Liver (tissue), 3 donors: ENCODE measurements around the gene CSTPP1.

ENCODE experiments used
- CTCF ChIP-seq: fragments of 150-350 bp; IDR thresholded peaks from 2 replicates; pipeline ENCODE4 v1.5.1; 2017; ENCODE audit warnings: improper control_type of control experiment, low read depth, low read length; ENCODE audit not compliant: missing input control
- EGR1 ChIP-seq, 2 donors: IDR thresholded peaks; 2 replicates each; pipeline ENCODE4 v1.6.1; 2016 to 2018; ENCODE audit warnings: antibody characterized with exemption in 2 of 2, low read depth in 2 of 2
- FOXA1 ChIP-seq: IDR thresholded peaks from 2 replicates; pipeline ENCODE4 v1.6.1; 2016; ENCODE audit warnings: antibody characterized with exemption
- GABPA ChIP-seq, 2 donors: IDR thresholded peaks in 1 of 2; conservative IDR thresholded peaks in 1 of 2; 2 replicates each; pipeline ENCODE4 v1.6.1; 2016; ENCODE audit warnings: antibody characterized with exemption in 2 of 2, mild to moderate bottlenecking in 1 of 2, moderate library complexity in 1 of 2
- JUND ChIP-seq, 2 donors: IDR thresholded peaks; 2 replicates each; pipeline ENCODE4 v1.6.1; 2016; ENCODE audit warnings: antibody characterized with exemption in 2 of 2
- MAX ChIP-seq: IDR thresholded peaks from 2 replicates; pipeline ENCODE4 v1.6.1; 2016; ENCODE audit warnings: antibody characterized with exemption
- NR2F2 ChIP-seq: IDR thresholded peaks from 2 replicates; pipeline ENCODE4 v1.6.1; 2016; ENCODE audit warnings: antibody characterized with exemption
- RAD21 ChIP-seq, 2 donors: IDR thresholded peaks; 2 replicates each; pipeline ENCODE4 v1.6.1; 2016; ENCODE audit warnings: antibody characterized with exemption in 2 of 2, mild to moderate bottlenecking in 2 of 2
- REST ChIP-seq: IDR thresholded peaks from 2 replicates; pipeline ENCODE4 v1.6.1; 2016; ENCODE audit warnings: antibody characterized with exemption, mild to moderate bottlenecking
- RXRA ChIP-seq, 2 donors: IDR thresholded peaks; 2 replicates each; pipeline ENCODE4 v1.6.1; 2017 to 2018; ENCODE audit warnings: antibody characterized with exemption in 2 of 2, mild to moderate bottlenecking in 1 of 2
- SP1 ChIP-seq: IDR thresholded peaks from 2 replicates; pipeline ENCODE4 v1.6.1; 2018; ENCODE audit warnings: antibody characterized with exemption, mild to moderate bottlenecking
- TAF1 ChIP-seq: conservative IDR thresholded peaks from 2 replicates; pipeline ENCODE4 v1.6.1; 2016; ENCODE audit warnings: antibody characterized with exemption, mild to moderate bottlenecking
- YY1 ChIP-seq: IDR thresholded peaks from 2 replicates; pipeline ENCODE4 v1.6.1; 2016; ENCODE audit warnings: antibody characterized with exemption, mild to moderate bottlenecking
- ZBTB33 ChIP-seq: IDR thresholded peaks from 2 replicates; pipeline ENCODE4 v1.6.1; 2016; ENCODE audit warnings: antibody characterized with exemption
- donor health status: healthy.
- donor health status: healthy.

- TF ChIP-seq CTCF (no peak), REST (no peak), FOXA1 (no peak), JUND (IDR thresholded peaks at IDR 0.05) (no peak), YY1 (no peak), RAD21 (IDR thresholded peaks at IDR 0.05) (no peak), SP1 (no peak), TAF1 (no peak), MAX (no peak), GABPA (IDR thresholded peaks at IDR 0.05 in 1 of 2, conservative IDR thresholded peaks at IDR 0.05 in 1 of 2) (no peak), EGR1 (IDR thresholded peaks at IDR 0.05; ENCODE audit: low read depth in 2 of 2) (no peak), RXRA (IDR thresholded peaks at IDR 0.05) (no peak), ZBTB33 (no peak), NR2F2 (no peak)
Measured at GRCh38 chr11:46889251-46889650, 47.3 kb upstream of the CSTPP1 start.
